Stimulated activated CD4-positive, alpha-beta T cell treated with anti-CD3 and anti-CD28 coated beads, Interleukin-1b, Interleukin-23, amount 100 ng/mL, for 1 hour (primary cell): ENCODE results near the gene IFNA14.
"Not testable (repeated sequence)": the region's sequence is repeated elsewhere in the genome, so short reads cannot be mapped to it uniquely, and the experiment has no call there.

Experiments
- DNase-seq, 2 donors: peaks; one replicate each; pipeline ENCODE4 v3.0.0-alpha.2; 2020; ENCODE audit warnings: low read depth in 2 of 2

Gene IFNA14

DNA sequence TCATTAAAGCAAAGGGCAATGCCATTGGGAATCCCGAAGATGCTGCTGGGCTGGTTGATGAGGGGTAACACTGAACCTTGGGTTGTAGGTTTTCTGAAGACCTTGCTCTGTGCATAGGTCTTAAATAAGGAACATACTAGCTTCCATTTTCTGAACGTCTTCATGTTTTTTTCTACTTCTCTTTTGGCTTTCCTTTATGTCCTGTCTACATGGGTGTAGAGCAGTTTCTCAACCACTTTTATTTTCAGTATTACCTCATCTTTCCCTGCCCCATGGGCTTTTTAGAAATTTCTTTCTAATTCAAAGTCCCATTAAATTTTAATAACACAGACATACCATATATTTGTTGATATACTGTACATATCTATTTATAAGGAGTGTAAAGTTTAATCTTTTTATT, at the start of gene IFNA14:
Gene IFNA14, minus strand, starts transcription at position 95 of the 400 bp plus-strand sequence. Its CDS starts 70 bp downstream, at position 25.
- no peak for DNase-seq

DNA sequence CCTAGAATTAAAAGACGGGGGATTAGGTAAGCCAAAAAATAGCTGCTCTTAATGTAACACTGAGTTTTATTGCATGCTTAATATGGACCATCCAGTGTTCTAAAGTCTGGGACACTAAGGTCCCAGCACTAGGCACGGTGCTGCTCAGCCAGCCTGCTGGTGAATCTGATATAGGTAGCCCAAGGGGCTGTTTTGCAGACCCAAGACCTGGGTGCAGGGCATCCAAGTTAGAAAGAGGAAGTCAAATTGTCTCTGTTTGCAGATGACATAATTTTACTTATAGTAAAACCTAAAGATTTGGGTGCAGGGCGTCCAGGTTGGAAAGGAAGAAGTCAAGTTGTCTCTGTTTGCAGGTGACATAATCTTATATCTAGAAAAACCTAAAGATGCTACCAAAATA, 47.5 kb upstream of the IFNA14 start:
- no peak for DNase-seq

DNA sequence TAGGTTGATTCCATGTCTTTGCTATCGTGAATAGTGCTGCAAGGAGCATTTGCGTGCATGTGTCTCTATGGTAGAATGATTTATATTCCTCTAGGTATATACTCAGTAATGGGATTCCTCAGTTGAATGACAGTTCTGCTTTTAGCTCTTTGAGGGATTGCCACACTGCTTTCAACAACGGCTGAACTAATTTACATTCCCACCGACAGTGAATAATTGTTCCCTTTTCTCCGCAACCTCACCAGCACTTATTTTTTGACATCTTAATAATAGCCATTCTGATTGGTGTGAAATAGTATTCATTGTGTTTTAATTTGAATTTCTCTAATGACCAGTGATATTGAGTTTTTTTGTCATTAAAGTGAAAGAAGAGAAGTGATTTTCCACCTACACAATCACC, 46.9 kb upstream of the IFNA14 start:
- DNase-seq = no peak

DNA sequence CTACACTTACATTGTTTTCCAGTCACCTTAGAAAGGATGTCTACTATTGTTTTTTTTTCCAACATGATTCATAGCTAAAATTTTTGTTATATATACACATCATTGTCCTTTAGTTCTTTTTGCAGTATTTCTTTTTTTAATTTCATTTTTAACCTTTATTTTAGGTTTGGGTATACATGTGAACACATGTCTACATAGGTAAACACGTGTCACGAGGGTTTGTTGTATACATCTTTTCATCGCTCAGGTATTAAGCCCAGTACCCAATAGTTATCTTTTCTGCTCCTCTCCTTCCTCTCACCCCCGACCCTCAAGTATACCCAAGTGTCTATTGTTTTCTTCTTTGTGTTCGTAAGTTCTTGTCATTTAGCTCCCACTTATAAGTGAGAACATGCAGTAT, 46.3 kb upstream of the IFNA14 start:
- DNase-seq = no peak

DNA sequence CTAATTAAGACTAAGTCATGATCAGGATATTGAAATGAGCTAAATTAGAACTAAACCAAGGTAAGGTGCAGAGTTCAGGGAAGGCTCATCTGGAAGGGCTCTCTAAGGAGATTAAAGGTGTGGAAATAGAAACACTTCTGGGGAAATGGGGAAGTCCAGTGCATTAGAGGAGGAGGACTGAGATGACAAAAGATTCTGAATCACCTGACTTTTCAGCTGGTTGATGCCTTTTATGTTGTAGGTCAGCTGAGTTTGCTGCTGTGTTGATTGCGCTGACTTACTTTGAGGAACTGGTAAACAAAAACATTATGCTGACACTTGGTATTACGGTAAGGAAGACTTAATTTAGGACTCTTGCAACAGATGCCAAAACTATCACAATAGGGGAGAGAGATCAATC, 41.5 kb upstream of the IFNA14 start:
- no peak for DNase-seq

DNA sequence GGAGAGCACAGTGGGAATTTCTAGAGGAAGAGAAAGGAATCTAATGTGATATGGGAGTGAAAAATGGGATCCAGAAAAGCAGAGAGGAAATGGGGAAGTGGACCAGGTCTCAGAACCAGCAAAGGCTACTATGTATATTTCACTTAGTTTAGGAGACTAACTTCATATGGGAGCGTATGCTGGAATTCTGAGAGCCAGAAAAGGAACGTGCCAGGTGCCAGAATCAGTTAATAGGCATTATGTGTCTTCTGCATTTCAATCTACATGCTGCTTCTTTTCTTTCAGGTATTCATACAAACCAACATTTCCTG, 28.5 kb upstream of the IFNA14 start:
- no peak for DNase-seq

DNA sequence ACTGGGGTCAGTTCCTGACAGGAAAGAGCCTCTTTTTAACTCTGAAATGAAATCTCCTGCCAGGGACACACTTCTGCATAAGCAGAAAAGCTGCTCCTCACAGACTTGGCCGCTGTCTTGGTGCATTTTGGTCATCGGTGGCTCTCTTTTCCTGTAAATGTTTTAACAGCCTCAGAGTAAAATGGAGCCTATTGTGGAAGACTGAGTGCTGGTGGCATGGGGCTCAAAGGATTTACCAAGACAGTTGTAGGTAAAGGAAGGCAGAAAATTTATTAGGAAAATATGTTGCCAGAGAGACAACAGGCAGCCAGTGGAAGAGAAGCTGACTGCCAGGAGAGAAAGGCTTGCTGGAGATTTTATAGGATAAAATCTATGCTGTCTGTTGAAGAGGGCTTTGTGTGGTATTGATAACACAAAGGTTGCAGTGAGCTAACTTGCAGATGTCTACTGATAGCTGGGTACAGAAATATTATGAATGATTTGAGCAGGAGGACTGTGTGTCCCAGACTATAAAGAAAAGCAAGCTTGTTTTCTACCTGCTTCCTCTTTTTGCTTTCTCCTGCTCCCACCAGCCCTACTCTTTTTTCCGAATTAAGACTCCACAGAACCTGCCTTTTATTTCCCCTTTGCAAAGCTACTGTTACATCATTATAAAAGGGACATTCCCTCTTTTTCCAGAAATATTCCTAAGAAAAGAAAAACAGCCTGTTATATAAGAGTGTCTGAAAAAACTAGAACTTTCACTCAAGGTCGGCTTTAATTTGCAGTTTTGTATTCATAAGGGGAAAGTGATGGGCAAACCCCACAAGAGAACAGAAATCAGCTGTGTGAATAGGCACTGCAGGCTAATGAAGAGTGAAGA, 27.9 kb upstream of the IFNA14 start:
- no peak for DNase-seq

DNA sequence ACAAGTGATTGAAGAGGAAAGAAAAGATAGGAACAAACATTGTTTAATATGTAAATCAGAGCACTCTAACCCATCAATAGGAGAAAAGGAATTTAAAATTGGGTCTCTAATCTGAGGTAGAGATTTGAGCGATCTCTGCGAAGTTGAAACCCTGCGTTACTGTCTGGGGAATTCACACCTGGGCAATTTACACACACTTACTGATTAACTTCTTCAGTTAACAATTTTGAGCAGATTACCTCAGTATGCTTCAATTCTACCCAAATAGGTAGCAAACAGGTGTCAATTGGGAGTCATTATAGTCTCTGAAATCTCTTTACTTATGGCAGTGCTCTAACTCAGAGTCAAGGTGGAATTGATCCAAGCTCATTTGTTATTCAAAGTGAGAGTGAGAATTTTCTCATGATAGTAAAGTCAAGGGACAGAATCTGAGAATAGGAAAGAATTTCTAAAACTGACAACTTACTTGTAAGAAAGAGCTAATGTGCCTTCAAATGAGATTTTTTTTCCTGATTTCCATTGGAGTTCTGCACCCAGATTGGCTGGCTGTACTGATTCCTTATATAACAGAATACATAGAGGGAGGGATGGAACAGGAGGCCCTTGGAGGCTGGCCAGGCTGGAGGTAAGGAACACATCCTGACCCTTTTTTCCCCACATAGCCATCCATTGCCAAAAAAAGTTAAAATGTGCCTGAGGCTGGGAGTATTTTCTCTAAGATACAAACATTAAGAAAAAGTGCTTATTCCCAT, 27.1 kb upstream of the IFNA14 start:
- DNase-seq = no peak

DNA sequence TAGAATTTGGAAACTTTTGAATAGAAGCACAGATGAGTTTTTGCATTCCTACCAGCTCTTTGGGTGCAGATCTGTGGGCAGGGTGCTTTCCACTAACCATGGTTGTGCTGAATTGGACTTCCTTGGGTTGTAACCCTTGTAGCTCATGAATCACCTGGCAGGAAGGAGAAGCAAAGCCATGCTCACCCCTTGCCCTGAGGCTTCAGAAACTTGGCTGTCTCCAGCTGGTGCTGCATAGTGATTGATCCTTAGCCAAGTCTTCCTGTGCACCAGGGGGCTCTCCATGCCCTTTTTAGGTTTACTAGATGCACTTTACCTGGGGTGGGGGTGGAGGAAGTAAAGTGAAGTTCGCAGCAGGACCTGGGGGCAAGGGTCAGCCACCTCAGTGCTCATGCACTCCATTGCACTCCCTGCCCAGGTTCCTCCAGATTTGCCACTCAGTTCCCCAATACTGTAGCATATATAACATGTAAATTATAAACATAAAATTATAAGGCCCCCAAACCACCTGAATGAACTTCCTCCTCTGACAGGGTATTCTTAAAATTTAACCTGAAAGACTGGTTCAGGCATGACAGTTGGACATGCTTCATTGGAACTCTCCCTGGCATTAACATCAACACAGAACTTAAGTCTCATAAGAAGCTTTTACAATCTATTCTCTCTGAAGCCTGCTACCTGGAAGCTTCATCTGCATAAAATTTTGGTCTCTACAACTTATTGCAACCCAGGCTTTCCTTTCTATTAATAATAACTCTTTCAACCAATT, 25.8 kb upstream of the IFNA14 start:
- DNase-seq = no peak

DNA sequence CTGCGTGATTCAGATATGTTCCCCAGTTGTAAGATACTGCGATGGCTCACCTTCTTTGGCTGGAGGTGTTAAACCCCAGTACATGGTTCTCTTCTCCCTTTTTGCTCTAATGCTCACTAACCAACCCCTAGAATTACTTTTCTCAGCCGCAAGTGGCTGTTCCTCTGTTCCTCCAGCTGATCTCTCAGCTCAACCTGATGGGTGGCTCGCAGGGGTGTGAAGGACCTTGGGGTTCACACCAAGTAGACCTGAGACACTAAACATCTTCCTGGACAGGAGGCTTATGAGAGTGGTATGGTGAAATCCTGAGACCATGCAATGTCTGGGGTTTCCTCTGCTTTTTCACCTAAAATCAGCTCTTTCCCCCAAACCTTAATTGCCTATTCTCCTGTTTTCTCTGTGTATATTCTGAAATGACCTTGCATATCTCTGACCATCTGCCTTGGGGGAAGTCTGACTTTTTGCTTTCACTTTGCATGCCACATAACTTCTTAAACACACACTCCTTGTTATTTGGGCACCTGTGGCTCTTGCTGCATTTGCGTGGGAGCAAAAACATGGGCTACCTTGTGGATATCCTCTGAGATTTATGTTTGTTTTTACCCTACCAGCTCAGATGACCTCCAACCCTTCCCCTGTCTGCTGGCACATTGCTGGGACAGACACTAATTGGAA, 15.9 kb upstream of the IFNA14 start:
- DNase-seq = no peak

DNA sequence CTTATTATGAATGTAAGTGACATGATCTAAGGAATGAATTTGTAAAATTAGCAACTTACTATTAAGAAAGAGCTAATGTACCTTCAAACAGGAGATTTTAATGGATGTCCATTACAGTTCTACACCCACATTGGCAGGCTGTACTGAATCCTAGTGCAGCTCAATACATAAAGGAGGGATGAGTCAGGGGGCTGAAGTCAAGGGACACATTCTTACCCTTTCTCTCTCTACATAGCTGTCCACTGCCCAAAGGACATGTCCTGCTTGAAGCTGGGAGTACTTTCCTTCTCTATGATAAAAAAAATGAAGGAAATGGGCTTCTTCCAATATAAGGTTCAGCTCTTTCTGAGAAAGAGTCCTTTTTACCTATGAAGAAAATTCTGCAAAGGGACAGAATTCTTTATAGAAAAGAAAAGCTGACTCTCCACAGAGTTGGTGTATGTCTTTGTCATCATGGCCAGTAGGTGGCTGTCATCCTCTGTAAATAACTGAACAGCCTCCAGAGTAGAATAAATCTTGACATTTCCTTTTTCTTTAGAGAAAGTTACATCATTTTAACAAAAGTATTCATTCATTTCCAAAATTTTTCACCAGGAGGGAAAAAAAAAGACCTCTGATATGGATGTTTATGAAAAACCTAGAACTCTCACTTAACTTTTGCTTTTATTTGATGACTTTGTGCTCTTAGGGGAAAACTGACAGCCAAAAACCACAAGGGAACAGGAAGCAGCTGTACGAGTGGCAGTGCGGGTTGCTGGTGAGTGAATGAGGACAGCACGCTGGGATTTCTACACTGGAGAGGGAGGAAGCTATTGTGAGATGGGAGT, 13.1 kb upstream of the IFNA14 start:
- DNase-seq = no peak

DNA sequence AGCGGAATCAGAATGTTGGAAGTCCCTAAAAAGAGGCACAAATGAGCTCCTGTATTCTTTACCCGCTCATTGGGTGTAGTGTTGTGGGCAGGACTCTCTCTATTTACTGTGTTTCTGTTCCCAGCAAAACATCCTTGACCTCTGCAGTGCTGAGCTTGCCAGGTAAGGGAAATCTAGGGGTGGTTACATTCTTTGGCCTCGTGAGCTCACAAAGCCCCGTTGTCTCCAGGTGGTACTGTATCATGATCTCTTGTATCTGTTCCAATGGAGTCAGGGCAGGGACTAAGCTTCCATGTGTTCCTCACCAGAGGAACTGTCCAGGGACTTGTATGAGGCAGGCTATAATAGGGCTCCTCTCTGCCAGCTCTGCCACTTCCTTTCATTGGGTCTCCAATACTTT, 11.8 kb upstream of the IFNA14 start:
- DNase-seq = no peak

DNA sequence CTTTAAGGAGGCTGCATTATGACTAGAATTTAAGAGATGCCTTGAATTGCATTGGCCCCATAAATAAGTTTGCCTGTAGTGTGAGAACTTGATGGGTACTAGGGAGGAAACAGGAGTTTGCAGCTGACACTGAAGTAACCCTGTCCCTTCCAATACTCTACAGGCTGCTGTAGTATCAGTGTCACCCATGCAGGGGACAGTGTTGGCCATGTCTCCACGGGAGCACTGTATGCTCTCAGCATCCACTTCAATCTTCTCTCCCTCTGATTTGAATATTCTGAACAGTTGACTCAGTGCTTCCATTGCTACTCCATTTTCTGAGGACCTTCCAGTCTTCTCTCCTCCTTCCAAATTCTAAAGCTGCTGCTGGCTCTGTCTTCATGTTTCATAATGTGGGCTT, 11.4 kb upstream of the IFNA14 start:
- no peak for DNase-seq

DNA sequence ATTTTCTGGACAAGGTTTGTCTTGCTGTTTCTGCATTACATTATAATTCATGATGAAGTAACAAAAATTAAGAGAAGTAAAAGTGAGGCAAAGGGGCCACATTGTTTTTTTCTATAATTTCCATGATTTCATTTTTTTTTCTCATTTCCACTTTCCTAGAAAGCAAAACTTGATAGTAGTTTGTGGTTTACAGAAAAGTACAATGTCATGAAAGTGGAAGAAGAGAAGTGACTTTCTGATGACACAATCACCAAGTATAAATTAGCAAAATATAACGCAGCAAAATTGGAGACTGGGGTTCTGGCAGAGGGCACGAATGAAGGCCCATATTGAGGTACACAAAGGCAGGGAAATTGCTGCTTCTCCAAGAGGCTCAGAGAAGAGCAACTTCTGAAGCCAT, 5.0 kb upstream of the IFNA14 start:
- DNase-seq = no peak

DNA sequence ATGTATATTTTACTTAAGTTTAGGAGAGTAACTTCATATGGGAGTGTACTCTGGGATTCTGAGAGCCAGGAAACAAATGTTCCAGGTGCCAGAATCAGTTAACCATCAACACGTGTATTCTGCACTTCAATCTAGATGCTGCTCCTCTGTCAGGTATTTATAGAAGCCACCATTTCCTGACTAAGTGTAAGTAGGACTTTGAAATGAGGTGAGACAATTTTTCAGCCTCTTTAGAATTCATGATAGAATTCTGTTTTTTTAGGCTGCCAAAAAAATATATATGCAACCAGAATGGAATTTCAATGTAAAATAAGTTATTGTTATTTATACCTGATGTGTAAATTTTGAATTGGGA, 3.5 kb downstream of the IFNA14 start:
- DNase-seq = not testable (repeated sequence)

DNA sequence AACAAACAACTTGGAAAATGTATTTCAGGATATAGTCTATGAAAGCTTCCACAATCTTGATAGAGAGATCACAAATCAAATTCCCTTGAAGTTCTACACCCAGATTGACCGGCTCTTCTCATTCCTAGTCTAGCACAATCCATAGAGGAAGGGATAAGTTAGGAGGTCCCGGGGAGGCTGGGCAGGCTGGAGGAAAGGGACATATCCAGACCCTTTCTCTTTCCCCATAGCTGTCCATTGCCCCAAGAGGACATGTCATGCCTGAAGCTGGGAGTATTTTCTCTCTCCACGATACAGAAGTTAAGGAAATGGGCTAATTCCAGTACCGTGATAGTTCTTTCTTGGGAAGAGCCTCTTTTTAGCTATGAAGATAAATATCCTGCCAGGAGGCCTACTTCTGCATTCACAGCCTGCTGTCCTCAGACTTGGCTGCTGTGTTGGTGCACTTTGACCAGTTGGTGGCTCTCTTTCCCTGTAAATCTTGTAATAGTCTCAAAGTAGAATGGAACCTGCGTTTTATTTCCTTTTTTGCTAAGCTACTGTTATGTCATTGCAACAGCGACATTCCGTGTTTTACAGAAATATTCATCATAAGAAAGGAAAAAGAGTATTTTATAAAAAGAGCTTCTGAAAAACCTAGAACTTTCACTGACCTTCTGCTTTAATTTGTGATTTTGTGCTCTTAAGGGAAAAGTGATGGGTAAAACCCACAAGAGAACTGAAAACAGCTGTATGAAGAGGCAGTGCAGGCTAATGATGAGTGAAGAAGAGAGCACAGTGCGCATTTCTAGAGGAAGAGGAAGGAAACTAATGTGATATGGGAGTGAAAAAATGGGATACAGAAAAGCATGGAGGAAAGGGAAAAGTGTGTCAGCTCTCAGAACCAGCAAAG, 4.1 kb downstream of the IFNA14 start:
- not testable (repeated sequence) for DNase-seq

DNA sequence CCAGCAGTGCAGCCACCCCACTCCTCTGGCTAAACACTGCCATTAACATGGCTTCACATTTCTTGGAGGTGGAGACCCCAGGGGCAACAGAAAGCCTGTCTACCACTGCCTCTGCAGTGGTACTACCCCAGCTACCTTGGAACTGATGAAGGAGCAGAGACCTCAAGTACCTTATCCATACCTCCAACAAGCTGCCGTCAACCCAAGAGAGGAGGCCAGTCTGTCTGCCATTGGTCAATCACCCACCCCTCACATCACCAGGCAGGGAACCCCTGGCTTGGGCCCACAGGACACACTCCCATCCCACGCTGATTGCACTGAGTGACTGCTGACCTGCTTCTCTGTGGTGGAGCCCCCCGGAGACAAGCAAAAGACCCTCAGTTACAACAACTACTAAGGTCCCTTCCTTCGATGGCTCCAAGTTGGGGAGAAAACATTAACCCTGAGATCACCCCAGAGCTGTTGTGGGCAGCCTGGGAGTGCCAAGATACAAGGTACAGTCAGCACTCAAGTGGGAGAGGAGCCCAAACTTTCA, 5.6 kb downstream of the IFNA14 start:
- no peak for DNase-seq

DNA sequence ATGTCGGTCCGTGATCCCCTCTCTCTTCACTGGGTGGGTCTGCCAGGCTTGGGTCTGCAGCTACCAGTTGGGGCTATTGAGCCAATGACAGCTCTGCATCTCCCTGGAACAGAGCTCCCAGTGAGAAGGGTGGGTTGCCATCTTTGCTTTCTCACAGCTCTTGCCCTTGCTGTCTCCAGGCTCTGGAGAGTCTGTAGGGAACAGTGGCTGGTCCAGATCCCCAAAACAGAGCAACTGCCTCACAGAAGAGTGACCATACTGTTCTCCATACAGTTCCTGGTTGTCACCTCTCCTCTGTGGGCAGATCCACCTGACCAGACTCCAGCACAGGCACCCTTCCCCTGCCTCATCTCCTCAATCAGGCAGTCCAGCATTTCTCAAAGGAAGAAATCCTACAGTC, 6.5 kb downstream of the IFNA14 start:
- no peak for DNase-seq

DNA sequence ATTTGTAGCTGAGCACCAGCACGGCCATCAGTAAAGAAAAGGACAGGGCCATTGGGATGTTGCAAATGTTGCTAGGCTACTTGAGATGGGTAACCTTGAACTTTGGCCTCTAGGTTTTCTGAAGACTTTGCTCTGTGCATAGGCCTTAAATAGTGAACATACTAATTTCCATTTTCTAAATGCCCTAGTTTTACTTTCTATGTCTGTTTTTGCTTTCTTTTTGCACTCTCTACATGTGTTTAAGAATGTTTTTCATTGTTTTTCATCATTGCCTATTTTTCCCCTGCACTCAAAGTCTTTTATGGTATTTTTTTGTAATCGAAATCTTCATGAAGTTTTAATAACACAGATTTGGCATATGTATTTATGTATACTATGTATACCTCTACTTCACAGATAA, 11.7 kb downstream of the IFNA14 start, which contains the start of gene IFNA17:
Gene IFNA17, minus strand, starts transcription at position 101 of the 400 bp plus-strand sequence. Its CDS starts 49 bp downstream, at position 52.
- DNase-seq = no peak

DNA sequence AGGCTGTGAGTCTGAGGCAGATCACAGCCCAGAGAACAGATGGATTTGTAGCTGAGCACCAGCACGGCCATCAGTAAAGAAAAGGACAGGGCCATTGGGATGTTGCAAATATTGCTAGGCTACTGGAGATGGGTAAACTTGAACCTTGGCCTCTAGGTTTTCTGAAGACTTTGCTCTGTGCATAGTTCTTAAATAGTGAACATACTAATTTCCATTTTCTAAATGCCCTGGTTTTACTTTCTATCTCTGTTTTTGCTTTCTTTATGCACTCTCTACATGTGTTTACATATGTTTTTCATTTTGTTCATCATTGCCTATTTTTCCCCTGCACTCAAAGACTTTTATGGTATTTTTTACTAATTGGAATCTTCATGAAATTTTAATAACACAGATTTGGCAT, 22.6 kb downstream of the IFNA14 start, which contains the start of gene IFNA16:
Gene IFNA16, minus strand, starts transcription at position 101 of the 400 bp plus-strand sequence. Its CDS starts 6 bp downstream, at position 95.
- DNase-seq = not testable (repeated sequence)
